Ramos (cell line): ENCODE data around the gene NTN1.

Experiments used
- in situ Hi-C: fragments of 300-500 bp; cut with MboI; formaldehyde crosslinking; loops from one replicate; pipeline ENCODE4 v1.14.3; 2022; ENCODE audit warnings: low sequenced_read_pairs; ENCODE audit not compliant: unreplicated experiment

NTN1 gene

DNA sequence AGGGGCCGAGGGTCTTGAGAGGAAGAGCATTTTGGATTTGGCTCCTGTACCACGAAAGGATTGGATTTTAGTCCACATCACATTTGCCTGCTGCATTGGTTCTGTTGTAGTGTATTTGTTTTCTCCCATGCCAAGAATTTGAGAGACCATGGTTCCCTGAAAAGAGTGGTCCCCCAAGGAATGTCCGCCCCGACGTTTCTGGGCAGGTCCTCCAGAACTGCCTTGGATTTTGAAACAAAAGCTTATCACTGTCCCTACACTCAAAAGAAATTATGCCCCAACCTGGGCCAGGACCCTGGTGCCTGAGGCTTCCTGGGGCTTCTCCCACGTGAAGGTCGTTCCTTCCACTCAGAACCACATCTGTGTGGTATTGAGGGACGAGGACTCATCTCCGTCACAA, 10.8 kb downstream of the NTN1 start:
- in situ Hi-C loops: no loop called here

GRCh38 chr17:9032583-9032982, 11.3 kb downstream of the NTN1 start:
- in situ Hi-C loops: no loop called here

DNA sequence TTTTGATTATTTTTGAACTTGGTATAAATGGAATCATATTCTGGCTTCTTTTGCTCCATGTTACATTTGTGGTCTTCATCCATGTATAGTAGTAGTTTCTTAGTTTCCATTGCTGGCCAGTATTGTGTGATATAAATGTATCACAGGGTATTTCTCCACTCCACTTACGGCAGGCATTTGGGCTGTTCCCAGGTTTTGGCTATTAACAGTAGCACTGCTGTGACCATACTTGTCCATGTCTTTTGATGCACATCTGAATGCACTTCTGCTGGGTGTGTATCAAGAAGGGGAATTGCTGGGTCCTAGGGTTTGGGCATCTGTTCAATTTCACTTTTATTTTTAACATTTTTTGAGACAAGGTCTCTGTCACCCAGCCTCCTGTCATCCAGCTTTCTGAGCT, 13.9 kb downstream of the NTN1 start:
- in situ Hi-C loops: no loop called here

- in situ Hi-C loops: no loop called here
These were observed 15.0 kb downstream of the NTN1 start for GRCh38 chr17:9036336-9036735.

DNA sequence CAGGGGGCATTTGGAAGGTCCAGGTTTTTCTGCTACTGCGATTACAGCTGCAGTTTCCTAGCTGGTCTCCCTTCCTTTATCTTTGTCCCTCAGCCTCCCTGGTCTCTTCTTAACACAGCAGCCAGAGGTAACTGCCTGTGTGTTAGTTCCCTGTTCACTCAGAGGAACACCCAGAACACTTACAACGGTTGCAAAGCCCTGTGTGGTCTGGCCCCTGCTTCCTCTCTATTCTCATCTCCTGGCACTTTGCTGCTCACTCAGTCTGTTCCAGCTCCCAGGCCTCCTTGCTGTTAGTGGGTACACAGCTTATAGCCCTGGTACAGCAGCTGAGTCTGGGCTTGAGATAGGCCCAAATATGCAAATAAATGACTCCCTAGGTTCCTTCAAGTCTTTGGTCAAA, 16.4 kb downstream of the NTN1 start:
- in situ Hi-C loops: no loop called here

DNA sequence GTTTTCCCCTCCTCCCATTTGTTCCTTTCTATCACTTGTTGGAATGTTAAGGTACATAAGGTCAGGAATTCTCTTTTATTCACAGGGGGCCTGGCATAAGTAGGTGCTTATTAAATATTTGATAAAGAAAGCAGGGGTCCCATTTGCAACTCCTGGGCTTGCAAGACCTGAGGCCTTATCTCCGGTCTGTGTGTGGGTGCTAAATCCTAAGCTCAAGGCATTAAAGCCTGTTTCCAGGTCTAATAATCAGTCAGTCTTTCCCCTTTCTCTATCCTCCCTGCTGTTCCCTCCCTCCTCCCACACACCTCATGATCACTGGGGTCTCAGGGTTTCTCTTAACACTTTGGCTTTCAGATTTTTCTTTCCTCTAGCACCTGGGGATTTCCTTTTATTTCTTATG, 17.1 kb downstream of the NTN1 start:
- in situ Hi-C loops: no loop called here

DNA sequence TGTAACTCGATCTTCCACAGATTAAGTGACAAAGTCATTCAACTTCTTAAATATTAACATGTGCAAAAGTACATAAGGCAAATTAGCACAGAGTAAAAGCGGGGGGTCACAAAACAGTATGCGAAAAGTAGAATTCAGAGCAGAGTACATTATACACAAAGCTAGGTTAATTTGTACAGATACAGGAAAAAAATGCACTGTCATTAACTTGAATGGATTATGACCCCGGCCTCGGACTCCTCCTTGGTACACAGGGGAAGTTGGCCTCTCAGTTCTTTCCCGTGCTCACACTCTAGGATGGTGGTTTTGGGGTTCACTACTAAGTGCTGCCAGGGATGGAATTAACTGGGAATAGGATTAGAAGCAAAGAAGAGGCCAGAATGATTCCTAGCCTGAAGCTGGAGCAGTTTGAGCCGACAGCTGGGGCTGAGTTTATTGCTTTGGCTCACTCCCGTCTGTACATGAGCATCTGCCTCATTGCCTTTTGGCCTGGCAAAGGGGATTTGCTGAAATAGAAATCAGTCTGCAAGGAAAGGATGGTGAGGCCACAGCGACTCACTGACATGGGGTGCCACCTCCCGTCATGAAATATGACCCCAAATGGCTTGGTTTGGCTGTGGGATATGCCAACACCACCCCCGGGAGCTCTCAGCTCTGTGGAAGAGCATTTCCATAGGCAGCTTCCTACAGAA, 23.6 kb downstream of the NTN1 start:
- in situ Hi-C loops: no loop called here

DNA sequence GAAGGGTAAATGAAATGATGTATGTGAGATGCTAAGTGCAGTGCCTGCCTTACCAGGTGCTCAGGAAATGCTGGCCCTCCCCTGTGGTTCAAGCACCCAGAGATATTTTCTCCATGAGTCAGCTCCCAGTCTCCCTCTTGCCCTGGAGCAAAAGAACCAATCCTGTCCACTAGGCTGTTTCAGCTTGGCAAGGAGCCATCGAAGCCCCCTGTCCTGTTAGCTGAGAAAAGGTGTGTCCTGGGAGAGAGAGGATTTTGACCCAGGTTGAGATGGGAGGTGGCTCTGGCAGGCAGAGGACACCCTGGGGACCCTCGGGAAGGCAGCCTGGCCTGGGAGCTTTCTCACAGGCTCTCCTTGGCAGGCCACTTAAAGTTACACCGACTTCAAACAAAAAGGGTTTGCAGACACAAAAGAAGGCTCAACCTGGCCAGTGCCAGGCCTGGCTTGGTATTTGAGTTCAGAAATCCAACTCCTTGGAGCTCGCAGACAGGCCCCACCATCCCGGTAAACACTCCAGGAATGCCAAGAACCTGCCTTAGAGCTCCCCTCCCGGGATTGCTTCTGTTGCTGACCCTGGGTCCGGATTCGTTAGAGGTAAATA, 29.6 kb downstream of the NTN1 start:
- in situ Hi-C loops: no loop called here

- in situ Hi-C loops: no loop called here
These were observed 30.3 kb downstream of the NTN1 start for GRCh38 chr17:9051561-9051960.

DNA sequence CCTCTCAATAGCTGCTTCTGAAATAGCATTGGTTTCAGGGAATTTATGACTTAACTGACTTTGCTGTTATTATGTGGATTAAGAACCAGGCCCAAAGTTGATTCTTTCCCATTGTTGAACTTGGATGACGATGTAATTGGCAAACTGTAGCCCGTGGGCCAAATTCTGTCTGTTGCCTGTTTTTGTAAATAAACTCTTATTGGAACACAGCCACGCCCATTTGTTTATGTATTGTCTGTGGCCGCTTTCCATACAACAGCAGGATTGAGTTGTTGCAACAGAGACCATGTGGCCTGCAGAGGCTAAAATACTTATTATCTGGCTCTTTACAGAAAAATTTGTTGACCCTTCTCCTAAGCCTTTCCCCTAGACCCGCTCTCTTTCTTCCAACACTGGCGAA, 31.6 kb downstream of the NTN1 start:
- in situ Hi-C loops: no loop called here

DNA sequence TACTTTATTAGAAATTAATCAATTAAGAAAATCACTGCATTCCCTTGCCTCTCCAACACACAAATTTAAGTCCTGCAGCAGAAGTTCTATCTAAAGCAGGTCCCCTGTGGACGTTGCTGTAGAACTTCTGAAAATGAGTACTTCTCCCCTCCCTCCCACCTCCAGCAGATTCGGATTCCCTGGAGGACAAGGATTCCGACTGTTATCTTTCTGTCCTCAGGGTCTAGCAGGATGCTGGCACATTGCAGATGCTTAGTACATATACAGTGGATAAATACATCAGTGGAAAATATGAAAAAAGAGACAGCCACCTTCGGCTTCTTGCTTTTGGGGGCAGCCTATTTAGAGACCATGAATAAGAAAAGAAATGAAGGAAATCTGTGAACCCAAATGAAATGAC, 32.1 kb downstream of the NTN1 start:
- in situ Hi-C loops: no loop called here

DNA sequence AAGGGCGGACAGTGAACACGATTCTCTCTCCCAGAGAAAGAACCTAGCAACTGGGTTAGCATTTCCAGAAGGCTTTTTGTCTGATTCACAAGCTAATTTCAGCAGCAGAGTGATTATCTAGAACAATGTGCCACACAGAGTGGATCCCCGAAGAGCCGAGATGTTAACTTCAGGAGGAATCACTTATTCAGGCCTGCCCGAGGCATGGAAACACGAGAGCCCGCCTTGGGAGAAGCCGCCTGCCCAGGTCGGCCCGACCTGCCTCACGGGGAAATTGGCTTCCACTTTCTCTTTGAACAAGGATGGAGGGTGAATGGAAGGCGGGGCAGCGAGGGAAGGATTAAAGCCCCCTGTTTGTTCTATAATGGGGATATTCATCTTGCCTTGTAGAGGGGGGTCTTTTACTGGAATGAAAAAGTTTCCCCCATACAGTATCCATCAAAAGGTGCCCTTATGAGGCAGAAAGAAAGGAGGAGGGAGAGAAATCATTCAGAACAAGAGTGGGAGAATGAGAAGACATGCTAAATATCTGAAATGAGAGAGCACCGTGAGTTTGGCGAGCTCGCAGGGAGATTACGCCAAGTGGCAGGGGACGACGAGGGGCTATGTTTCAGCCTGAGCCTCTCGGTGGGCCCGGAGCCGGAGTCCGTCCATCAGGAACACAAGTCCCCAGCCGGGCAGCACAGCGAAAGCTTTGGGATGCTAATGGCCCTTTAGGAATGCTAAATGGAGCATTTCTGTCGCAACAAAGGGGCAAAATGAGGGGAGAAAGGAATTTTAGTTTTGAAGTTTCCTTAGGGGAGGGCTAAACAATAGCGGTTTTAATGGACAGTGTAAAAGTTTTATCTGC, 33.0 kb downstream of the NTN1 start:
- in situ Hi-C loops: no loop called here

GRCh38 chr17:9055281-9055680, 34.0 kb downstream of the NTN1 start:
- in situ Hi-C loops: no loop called here

DNA sequence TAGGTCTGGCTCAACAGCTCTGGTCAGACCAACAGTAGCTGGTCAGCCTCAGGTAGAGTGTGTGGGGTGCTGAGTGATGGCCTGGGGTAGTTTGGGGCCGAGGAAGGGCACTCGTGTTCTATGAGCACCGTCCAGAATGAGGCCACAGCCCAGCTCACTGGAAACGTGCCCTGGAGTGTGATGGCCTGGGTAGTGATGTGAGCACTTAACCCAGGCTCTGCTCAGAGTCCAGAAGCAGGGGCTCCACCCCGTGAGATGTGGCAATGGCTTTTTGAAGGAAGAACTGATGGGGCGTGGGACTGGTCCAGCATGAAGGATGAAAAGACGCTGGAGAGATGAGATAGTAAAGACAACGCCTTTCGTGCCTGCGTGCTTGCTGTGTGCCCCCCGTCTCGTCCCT, 35.3 kb downstream of the NTN1 start:
- in situ Hi-C loops: no loop called here

DNA sequence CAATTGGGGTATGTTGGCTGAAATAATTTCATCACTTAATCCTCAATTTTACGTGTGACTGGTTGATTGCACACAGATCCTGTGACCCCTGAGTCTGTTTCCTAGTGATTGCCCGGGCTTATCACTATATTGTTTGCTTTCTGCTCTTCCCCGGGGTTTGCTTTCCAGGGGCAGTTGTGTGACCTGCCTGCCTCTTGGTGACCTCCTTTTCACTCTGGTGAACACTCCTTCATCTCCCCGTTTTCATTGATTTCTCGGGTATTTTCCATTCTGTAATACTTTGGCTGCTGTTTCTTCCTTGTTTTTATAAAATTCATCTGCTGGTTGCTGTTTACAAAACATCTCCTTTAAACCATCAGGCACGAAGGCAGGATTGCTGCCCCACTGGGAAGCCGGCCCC, 36.0 kb downstream of the NTN1 start:
- in situ Hi-C loops: no loop called here

- in situ Hi-C loops: no loop called here
These were observed 41.1 kb downstream of the NTN1 start for GRCh38 chr17:9062399-9062902.

DNA sequence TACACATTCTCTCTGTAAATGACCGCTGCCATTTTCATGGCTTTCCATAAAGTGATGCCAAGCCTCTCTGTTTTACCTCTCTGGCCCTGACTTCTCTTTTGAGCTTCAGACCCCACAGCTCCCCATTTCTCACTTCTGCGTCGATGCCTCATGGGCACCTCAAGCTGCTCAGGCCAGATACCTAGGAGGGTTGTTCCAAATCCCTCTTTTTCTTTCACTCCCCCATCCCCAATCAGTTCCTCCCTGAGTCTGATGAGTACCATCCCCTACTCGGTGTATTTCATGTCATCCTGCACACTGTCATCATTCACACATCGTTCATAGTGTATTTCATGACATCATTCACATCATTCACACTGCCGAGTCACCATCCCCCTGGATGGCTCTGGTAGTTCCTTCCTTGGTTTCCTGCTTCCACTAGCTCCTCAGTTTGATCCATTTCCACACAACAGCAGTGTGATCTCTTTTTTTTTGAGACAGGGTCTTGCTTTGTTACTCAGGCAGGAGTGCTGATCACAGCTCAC, 43.1 kb downstream of the NTN1 start:
- in situ Hi-C loops: no loop called here

GRCh38 chr17:9071016-9071415, 49.7 kb downstream of the NTN1 start:
- in situ Hi-C loops: no loop called here

DNA sequence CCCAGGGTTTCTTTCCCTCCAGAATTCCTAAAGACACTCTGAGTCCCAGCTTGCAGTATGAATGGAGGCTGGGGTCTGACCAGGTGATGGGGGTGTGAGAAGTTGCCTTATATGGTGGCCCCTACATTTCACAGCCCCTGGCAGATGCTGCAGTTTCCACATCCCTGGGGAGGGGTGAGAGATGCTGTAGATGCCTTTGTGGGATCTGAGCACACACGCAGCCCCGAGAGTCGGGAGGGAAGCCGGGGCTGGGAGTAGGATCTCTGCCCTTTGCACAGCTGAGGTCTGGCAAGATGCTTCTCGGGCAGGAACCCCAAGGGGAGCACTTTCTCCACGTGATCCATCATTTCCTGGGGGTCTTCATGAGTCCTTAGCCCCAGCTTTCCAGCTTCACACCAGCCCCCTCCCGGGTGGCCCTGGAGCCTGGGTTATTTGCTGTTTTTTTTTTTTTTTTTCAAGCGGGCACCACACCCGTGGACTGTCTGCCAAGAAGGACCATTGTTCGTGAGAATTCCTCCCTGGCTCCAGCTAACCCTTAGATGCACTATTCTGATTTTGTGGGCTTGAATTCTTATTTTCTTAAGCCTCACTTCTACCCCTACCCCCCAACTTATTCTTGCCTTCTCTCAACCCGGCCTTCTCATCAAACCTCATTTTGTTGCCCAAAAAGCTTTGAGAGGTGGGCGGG, 50.6 kb downstream of the NTN1 start:
- in situ Hi-C loops: no loop called here

- in situ Hi-C loops: no loop called here
These were observed 51.5 kb downstream of the NTN1 start for GRCh38 chr17:9072696-9073339.
